ENCODE measurements around the gene COMMD1.

DNA sequence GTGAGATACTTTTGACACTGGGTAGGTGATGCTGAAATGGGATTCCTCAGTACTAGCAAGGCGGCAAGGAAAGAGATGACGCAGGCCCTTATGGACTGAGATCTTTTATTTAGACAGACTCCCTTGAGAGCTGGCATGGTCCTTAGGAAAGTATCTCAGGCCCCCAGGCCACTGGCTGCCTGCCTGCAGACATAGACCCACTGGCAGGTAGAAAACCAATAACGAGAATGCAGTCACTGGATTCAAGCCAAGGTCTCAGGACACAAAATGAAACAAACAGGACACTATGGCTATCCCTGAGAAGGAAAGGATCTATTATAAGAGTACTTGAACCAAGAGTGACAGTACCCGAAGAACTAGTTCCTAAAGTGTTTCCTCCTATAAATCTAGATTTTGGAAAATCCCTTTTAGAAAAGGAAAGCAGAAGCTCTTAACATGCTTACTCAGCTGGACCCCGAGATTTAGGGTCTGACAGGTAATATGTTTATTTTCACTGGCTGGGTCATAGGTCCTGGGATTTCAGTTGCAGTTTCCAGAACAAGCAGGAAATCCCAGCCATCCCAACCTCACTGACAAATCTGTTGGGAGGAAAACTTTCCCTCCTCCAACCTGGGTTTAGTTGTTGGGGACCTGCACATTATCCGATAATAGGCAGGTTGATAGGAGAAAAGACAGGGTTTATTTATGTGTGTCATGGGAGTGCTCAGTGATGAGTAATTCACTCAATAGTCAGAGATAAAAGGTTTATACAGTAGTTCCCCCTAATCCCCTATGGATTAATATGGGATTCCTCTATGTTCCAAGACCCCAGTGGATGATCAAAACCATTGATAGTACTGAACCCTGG, 44.5 kb downstream of the COMMD1 start:
- TF ChIP-seq, protein P1, sequence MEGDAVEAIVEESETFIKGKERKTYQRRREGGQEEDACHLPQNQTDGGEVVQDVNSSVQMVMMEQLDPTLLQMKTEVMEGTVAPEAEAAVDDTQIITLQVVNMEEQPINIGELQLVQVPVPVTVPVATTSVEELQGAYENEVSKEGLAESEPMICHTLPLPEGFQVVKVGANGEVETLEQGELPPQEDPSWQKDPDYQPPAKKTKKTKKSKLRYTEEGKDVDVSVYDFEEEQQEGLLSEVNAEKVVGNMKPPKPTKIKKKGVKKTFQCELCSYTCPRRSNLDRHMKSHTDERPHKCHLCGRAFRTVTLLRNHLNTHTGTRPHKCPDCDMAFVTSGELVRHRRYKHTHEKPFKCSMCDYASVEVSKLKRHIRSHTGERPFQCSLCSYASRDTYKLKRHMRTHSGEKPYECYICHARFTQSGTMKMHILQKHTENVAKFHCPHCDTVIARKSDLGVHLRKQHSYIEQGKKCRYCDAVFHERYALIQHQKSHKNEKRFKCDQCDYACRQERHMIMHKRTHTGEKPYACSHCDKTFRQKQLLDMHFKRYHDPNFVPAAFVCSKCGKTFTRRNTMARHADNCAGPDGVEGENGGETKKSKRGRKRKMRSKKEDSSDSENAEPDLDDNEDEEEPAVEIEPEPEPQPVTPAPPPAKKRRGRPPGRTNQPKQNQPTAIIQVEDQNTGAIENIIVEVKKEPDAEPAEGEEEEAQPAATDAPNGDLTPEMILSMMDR (optimal IDR thresholded peaks at IDR 0.05 in 1 of 3, IDR thresholded peaks at IDR 0.05 in 1 of 3, conservative IDR thresholded peaks at IDR 0.05 in 1 of 3; ENCODE audit: extremely low read depth in 1 of 3, insufficient read depth in 2 of 3, low read length in 3 of 3): no peak
- no peak for TF ChIP-seq EZH2 (IDR thresholded peaks at IDR 0.05; ENCODE audit: low read length)
